WERI-Rb-1 (cell line): Measurements from ENCODE around the gene GPR21.

ENCODE experiments used
- DNase-seq: peaks from one replicate; pipeline ENCODE4 v3.0.0-alpha.2; 2020
- H3K27ac ChIP-seq: fragments of 250-450 bp; sonication (Bioruptor Pico); 2 replicates; pipeline ENCODE4 v1.5.1; 2020; ENCODE audit warnings: mild to moderate bottlenecking, moderate library complexity
- H3K27me3 ChIP-seq: fragments of 250-450 bp; sonication (Bioruptor Pico); 2 replicates; pipeline ENCODE4 v1.5.1; 2021; ENCODE audit warnings: mild to moderate bottlenecking, low read depth, moderate library complexity; ENCODE audit not compliant: insufficient read depth, severe bottlenecking
- H3K36me3 ChIP-seq: fragments of 250-450 bp; sonication (Bioruptor Pico); 2 replicates; pipeline ENCODE4 v1.5.1; 2020; ENCODE audit warnings: mild to moderate bottlenecking, moderate library complexity
- H3K4me3 ChIP-seq: 2 replicates; pipeline ENCODE4 v1.5.1; 2011; ENCODE audit warnings: low read depth, mild to moderate bottlenecking, control low read depth, low read length
- H3K9me3 ChIP-seq: fragments of 250-450 bp; sonication (Bioruptor Pico); 2 replicates; pipeline ENCODE4 v1.5.1; 2021; ENCODE audit warnings: mild to moderate bottlenecking, moderate library complexity; ENCODE audit not compliant: severe bottlenecking
- TF ChIP-seq, protein P1 (sequence below): IDR thresholded peaks from 2 replicates; pipeline ENCODE4 v1.5.1; 2011; ENCODE audit warnings: low read depth, mild to moderate bottlenecking, control low read depth, inconsistent platforms, low read length

GPR21 gene

DNA sequence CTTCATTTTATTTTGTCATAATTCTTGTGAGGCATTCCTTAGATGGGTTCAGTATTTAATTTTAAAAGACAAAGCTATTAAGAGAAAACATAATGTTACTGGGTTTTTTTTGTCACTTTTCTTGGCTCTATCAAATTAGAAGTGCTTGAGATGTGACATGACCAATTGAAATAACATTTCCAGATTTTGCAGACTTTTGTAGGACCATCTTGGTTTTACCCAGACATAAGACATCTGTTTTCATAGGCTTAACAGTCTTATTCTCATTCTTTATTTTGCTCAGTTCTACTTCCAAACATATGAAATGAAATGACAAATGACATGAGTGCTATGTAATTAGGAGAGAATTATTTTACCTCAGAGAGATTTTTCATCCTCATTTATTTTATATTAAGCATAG lies 19.6 kb downstream of the GPR21 start:
- TF ChIP-seq, protein P1, sequence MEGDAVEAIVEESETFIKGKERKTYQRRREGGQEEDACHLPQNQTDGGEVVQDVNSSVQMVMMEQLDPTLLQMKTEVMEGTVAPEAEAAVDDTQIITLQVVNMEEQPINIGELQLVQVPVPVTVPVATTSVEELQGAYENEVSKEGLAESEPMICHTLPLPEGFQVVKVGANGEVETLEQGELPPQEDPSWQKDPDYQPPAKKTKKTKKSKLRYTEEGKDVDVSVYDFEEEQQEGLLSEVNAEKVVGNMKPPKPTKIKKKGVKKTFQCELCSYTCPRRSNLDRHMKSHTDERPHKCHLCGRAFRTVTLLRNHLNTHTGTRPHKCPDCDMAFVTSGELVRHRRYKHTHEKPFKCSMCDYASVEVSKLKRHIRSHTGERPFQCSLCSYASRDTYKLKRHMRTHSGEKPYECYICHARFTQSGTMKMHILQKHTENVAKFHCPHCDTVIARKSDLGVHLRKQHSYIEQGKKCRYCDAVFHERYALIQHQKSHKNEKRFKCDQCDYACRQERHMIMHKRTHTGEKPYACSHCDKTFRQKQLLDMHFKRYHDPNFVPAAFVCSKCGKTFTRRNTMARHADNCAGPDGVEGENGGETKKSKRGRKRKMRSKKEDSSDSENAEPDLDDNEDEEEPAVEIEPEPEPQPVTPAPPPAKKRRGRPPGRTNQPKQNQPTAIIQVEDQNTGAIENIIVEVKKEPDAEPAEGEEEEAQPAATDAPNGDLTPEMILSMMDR, result no peak
- H3K36me3 ChIP-seq, result peaks cover 14% of the 10 kb centered on the region
- no peak for DNase-seq
- no peaks in the 10 kb centered on the region for H3K27me3 ChIP-seq
- no peak overlapping the region for H3K4me3 ChIP-seq
- no peak overlapping the region for H3K27ac ChIP-seq
- no peaks in the 10 kb centered on the region for H3K9me3 ChIP-seq

DNA sequence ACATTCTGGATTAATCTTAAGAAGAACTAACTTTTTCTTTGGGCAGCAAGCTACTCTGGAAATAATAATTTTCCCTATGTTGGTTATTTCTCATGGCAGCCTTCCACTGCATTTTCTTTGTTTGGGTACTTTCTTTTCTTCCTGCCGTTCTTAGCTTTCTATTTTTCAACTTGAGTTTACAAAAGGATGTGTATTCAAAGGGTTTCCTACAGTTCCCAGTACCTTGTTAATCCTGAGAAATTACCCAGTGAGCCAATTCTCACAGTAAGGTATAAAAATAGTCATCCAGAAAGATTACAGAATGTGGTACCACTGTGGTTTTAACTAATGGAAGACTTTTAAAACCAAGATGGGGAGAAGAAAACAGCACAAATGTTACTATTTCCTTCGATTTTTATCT lies 20.2 kb downstream of the GPR21 start:
- H3K4me3 ChIP-seq, result no peak overlapping the region
- DNase-seq, result no peak
- H3K27me3 ChIP-seq, result no peaks in the 10 kb centered on the region
- H3K9me3 ChIP-seq, result no peaks in the 10 kb centered on the region
- H3K36me3 ChIP-seq, result peaks cover 14% of the 10 kb centered on the region
- no peak overlapping the region for H3K27ac ChIP-seq
- TF ChIP-seq, protein P1, result no peak

DNA sequence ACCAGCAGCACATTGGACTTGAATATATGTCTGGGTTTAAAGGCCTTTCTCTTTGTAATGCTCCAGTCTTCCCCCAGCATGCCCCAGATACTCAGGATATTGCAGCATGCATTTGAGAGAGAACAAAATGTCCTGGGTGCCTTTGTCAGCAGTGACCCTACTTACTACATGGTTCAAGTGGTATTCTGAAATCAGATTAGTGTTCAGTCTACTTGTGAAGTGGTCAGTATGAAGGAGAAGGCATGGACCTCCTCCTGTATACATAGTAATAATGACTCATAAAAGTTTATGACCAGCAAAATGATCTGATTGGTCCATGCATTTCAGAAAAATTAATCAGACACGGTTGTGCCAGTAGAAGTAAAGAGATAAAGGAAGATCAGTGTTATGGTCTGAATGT lies 25.4 kb downstream of the GPR21 start:
- Histone ChIP-seq H3K27me3 (no peaks in the 10 kb centered on the region), H3K9me3 (no peaks in the 10 kb centered on the region), H3K4me3 (no peak overlapping the region), H3K36me3 (peaks cover 14% of the 10 kb centered on the region), H3K27ac (no peak overlapping the region)
- DNase-seq, result no peak
- TF ChIP-seq, protein P1, result no peak

DNA sequence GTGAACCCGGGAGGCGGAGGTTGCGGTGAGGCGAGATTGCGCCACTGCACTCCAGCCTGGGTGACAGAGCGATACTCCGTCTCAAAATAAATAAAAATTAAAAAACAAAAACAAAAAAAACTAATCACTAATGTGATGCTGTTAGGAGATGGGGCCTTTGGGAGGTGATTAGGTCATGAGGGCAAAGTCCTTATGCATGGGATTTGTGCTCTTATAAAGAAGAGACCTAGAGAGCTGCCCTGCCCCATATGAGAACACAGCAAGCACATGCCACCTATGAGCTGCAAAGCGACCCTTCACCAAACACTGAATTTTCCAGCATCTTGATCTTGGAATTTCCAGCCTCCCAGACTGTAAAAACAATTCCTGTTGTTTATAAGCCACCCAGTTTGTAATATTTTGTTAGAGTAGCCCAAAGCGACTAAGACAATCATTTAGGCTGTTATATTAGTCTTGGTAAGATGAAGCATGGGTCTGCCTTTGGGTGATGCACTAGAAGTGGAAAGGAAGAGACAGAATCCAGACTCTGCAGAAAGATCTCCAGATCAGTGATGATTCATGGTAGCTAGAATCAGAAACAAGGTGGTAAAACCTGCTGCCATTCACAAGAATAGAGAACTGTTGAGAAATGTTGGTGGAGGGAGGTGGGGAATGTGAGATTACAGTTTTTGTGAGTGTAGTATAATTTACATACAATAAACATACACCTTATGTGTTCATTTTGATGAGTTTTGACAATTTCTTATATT lies 26.2 kb downstream of the GPR21 start:
- Histone ChIP-seq H3K27ac (no peak overlapping the region), H3K4me3 (no peak overlapping the region), H3K27me3 (no peaks in the 10 kb centered on the region), H3K9me3 (no peaks in the 10 kb centered on the region), H3K36me3 (peaks cover 11% of the 10 kb centered on the region)
- TF ChIP-seq, protein P1, result no peak
- no peak for DNase-seq

DNA sequence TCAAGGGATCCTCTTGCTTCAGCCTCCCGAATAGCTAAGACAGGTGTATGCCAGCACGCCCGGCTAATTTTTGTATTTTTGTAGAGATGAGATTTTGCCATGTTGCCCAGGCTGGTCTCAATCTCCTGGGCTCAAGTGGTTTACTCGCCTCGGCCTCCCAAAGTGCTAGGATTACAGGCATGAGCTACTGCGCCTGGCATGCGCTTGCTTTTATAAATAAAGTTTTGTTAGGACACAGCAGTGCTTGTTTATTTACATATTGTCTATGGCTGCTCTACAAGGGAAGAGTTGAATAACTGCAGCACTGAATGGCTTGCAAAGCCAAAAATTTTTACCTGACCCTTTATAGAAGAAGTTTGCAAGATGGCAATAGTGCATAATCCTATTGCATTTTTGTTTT lies 27.7 kb downstream of the GPR21 start:
- Histone ChIP-seq H3K9me3 (no peaks in the 10 kb centered on the region), H3K27me3 (no peaks in the 10 kb centered on the region)
- no peak for DNase-seq

More for the DNA sequence above, 27.7 kb downstream of the GPR21 start:
- H3K36me3 ChIP-seq, result peaks cover 14% of the 10 kb centered on the region
- TF ChIP-seq, protein P1, result no peak
- H3K4me3 ChIP-seq, result no peak overlapping the region
- no peak overlapping the region for H3K27ac ChIP-seq
